GM12892 (cell line): ENCODE measurements around the gene PIN4.
"Not testable (repeated sequence)": the region's sequence is repeated elsewhere in the genome, so short reads cannot be mapped to it uniquely, and the experiment has no call there.

Source experiments
- DNase-seq: peaks from one replicate; pipeline ENCODE4 v3.0.0; 2011; ENCODE audit not compliant: insufficient read length
- FAIRE-seq: peaks from 2 replicates; lab custom pipeline; 2011; peaks lifted over from hg19 to GRCh38; lab: Jason Lieb, UNC
- POLR2A ChIP-seq: IDR thresholded peaks from 2 replicates; pipeline ENCODE4 v1.6.1; 2011; ENCODE audit warnings: low read depth, low read length, control low read depth
- POLR2AphosphoS5 ChIP-seq: IDR thresholded peaks from 2 replicates; pipeline ENCODE4 v1.6.1; 2011; ENCODE audit warnings: low read depth, low read length, control low read depth
- TAF1 ChIP-seq: IDR thresholded peaks from 2 replicates; pipeline ENCODE4 v1.6.1; 2011; ENCODE audit warnings: low read depth, mild to moderate bottlenecking, control low read depth, low read length, borderline replicate concordance

PIN4 gene

GRCh38 chrX:72146527-72146926 lies 35.0 kb upstream of the PIN4 start:
- TF ChIP-seq POLR2AphosphoS5, result no peak
- TF ChIP-seq POLR2A, result no peak
- FAIRE-seq (no peak), DNase-seq (no peak)

GRCh38 chrX:72158773-72159172 lies 22.8 kb upstream of the PIN4 start:
- no peak for TF ChIP-seq TAF1
- no peak for TF ChIP-seq POLR2A
- no peak for TF ChIP-seq POLR2AphosphoS5
- DNase-seq (no peak), FAIRE-seq (no peak)

- DNase-seq, result no peak
- TF ChIP-seq TAF1 (no peak), POLR2AphosphoS5 (no peak), POLR2A (no peak)
- FAIRE-seq, result no peak
Measured at GRCh38 chrX:72159769-72160168, 21.8 kb upstream of the PIN4 start.

- FAIRE-seq, result no peak
- TF ChIP-seq TAF1 (no peak), POLR2A (no peak), POLR2AphosphoS5 (no peak)
Measured at GRCh38 chrX:72165551-72165950, 16.0 kb upstream of the PIN4 start.

GRCh38 chrX:72169008-72169728 lies 12.4 kb upstream of the PIN4 start:
- FAIRE-seq (no peak), DNase-seq (no peak)
- TF ChIP-seq TAF1 (no peak), POLR2A (no peak), POLR2AphosphoS5 (no peak)

More at GRCh38 chrX:72165551-72165950, 16.0 kb upstream of the PIN4 start:
- no peak for DNase-seq

- not testable (repeated sequence) for FAIRE-seq, DNase-seq
Measured at GRCh38 chrX:72176289-72176688, 5.3 kb upstream of the PIN4 start.

- TF ChIP-seq POLR2A (no peak), TAF1 (no peak), POLR2AphosphoS5 (no peak)
- no peak for DNase-seq
- no peak for FAIRE-seq
Measured at GRCh38 chrX:72176981-72177380, 4.6 kb upstream of the PIN4 start.

- TF ChIP-seq POLR2AphosphoS5 (no peak), TAF1 (no peak), POLR2A (no peak)
- FAIRE-seq (no peak), DNase-seq (no peak)
Measured at GRCh38 chrX:72180539-72180938, 1.0 kb upstream of the PIN4 start.

GRCh38 chrX:72182924-72183323 lies 1.4 kb downstream of the PIN4 start:
- FAIRE-seq, result no peak
- DNase-seq, result no peak
- no peak for TF ChIP-seq POLR2A
- TF ChIP-seq POLR2AphosphoS5, result no peak
- TF ChIP-seq TAF1, result no peak

GRCh38 chrX:72201836-72202536 lies 20.4 kb downstream of the PIN4 start:
- TF ChIP-seq POLR2AphosphoS5 (no peak), TAF1 (no peak), POLR2A (no peak)
- FAIRE-seq (no peak), DNase-seq (no peak)

GRCh38 chrX:72202792-72203401 lies 21.3 kb downstream of the PIN4 start:
- TF ChIP-seq POLR2AphosphoS5, result no peak
- no peak for TF ChIP-seq TAF1
- no peak for TF ChIP-seq POLR2A
- DNase-seq (no peak), FAIRE-seq (no peak)

- no peak for DNase-seq
- FAIRE-seq, result peak; percentile 48
- TF ChIP-seq POLR2A (no peak), POLR2AphosphoS5 (no peak), TAF1 (no peak)
Measured at GRCh38 chrX:72203421-72203820, 21.9 kb downstream of the PIN4 start.
